Measurements from ENCODE around the gene LRCH1. TPM values are rescaled to one million over a fixed set of nuclear protein-coding genes. Genes with fewer than 3 reads are reported as not detected.

Gene LRCH1
- polyA plus RNA-seq, 3 donors: 30.8 to 35.4 (median 33.6) TPM

DNA sequence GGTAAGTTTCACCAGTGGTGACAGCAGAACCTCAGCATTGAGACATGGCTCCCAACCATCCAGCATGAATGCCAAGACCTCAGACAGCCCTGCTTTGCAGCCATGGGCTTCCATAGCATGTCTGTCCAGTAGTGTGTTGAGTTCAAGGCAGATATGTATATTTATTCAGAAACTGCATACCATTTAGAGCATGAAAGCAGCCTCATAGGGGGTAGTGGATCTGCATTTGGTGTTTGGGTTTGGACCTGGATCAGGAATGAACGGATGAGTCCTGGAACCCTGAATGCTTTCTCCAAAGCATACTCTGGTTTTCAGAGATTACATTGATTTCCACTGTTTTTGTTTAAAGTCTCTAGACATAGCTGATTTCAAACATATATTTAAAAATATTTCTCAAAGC is 129.7 kb downstream of the LRCH1 start:
- DNase-seq (ENCODE audit: low read depth in 3 of 3, low spot score in 2 of 3): no peak

DNA sequence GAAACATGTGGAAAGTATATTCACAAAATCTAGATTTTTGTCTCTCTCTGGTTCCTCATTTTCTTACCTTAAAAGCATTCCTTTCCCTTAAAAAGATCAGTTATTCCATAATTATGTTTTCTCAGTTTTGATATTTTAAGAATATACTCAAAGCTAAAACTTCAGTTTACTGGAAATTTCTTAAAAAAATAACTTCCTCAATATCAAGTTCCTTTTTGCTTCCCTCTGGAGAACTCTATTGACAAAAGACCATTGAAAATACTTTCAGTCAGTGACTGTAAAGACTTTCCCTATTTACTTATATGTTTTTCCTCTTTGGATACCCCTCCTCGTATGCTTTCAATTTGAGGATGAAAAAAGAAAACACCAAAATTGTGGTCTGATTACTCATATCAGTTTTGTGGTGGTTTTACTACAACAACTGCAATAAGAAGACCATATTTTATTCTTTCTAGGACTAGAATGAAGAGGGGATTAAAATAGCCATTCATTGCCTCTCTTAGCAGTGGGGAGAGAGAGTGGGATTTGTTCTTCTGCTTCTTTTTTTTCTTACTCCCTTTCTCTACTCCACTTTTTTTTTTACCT is 130.8 kb downstream of the LRCH1 start:
- no peak for DNase-seq (ENCODE audit: low read depth in 3 of 3, low spot score in 2 of 3)

DNA sequence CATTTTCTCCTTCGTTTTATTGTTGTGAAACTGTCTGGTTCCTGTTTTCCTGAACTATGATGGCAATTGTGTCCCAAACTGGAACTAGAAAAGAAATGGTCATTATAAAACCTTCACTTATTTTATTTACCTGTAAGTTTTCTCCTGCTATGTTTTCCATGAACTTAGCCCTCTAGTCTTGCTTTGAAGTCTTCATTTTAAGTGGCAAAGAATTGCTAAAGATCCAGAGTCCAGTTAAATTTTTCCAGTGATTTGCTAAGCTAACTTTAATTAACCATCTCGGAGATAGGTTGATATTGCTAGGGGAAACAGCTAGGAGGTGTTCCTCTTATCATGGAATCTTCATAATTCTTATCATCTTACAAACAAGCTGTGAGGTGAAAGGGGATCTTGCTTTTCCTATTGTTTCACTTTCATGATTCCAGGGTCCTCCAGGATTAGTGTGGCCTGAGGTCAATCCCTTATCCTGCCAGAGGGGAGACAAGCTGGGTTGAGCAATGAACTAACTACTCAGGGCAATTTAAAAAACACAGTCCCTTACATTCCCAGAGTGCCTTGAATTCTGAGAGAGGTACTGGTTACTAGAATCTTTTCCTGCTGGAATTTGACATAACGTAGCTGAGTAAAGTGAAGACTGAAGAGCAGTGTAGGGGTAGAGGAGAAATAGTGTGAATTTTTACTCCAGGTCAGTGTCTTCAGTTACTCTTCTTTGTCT is 131.5 kb downstream of the LRCH1 start:
- DNase-seq (ENCODE audit: low read depth in 3 of 3, low spot score in 2 of 3): no peak

DNA sequence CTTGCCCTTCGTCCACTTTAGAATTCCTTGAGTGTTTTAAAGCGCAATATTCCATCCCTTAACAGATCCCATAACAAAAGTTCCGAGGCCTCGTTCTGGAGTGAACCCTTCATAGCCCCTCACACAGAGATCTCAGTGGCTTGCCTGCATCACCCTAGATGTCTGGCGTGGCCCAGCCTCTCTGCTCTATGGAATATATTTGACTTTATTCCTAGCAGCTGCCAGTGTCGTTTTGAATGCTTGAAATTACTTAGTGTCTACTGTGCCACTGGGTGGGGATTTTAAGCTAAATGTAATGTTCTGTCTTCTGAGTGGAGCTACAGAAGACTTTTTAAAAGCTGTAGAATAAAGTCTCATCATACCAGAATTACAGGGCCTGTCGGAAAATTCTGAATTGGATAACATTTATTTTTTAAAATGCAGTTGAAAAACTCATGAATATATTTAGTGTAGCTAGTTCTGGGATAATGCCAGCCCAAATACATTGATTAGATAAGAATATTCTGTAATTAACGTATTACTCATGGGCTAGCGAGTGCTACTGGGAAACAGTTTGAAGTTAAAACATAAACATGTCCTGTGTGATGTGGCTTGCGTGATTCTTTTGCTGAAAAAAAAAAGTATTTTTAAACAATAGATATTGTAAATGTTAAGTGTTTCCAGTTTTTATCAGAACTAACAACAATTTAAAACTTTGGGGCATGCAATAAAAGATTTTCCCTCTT is 132.2 kb downstream of the LRCH1 start:
- DNase-seq (ENCODE audit: low read depth in 3 of 3, low spot score in 2 of 3): no peak

DNA sequence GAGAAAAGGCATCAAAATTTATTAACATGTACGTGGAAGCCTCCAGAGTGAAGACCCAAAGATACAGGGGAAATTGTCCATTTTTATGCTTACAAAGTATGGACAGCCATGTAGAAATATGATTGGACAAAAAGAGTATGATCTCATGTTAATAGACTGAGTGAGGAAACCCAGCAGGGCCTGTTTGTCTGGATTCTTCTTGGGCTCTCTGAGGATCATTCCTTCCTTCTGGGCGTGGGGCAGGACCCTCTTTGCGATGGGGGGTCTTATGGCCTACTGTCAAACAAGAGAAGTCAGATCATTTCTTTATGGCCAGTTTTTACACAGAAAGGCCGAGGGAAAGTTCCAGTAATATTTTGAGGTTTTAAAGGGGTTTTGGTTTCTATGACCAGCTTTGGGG is 133.2 kb downstream of the LRCH1 start:
- DNase-seq (ENCODE audit: low read depth in 3 of 3, low spot score in 2 of 3): no peak

DNA sequence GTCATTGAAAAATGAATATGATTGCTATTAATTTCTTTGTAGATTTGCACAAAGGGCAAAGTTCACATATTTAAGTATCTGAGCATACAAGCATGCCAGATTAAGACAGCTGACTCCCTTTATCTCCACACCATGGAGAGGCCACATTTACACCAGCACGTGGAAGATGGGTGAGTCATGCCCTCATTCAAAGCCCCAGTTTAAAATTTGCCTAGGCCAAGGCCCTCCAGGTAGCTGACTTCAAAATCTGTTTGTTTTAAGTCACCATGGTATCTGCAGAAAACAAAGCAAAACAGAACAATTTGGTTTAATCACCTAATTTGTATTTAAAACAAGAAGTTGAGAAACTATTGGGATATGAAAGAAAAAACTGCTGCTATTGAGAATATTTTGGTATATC is 134.8 kb downstream of the LRCH1 start:
- no peak for DNase-seq (ENCODE audit: low read depth in 3 of 3, low spot score in 2 of 3)

DNA sequence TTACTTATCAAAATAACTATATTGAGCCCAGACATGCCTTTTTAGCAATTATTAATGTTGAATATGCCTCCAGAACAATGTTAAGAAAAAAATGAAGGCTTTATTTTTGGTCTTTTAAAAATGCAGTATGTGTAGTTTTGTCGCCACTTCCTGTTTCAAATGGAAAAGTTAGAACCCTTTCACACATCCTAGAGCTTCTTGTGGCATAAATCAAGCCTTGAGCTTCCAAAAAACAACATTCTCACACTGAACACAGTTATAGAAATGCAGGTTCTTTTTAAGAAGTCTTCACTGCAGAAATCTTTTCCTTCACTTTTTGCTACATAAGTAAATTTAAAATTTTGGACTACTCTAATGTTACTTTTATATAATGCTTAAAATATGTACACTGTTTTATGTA is 135.3 kb downstream of the LRCH1 start:
- DNase-seq (ENCODE audit: low read depth in 3 of 3, low spot score in 2 of 3): no peak

DNA sequence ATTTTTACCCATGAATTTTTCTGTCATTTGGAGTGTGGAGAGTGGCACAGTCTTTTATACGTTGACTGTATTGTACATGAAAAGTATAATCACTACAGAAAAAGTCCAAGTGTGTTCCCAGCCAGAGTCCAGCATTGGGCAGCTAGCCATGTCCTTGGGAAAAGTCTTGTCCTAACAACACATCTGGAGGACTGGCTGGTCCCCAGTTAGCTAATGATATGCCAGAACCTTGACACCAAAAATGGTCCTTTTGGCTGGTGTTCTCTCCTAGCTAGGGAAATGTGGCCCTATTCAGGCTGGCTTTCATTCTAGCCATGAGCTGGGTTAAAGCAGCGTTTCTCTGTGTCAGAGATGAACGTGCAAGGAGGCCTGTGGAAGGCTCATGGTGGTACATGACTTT is 145.0 kb downstream of the LRCH1 start:
- no peak for DNase-seq (ENCODE audit: low read depth in 3 of 3, low spot score in 2 of 3)

DNA sequence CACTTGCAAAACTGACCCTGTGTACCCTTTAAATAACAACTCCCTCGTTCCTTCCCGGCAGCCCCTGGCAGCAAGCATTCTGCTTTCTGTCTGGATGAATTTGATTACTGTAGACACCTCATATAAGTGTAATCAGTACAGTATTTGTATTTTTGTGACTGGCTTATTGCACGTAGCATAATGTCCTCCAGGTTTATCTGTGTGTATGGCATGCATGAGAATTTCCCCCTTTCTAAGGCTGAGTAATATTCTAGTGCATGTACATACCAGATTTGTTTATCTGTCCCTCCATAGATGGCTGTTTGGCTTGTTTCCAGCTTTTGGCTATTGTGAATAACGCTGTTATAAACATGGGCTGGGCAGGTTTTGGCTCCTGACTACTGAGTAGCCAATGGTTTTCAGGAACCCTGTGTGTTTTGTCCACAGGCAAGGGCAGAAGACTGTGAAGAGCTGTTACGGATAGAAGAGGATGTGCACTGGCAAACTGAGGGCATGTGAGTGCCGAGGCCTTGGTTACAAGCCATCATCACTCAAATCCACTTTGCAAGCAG is 146.0 kb downstream of the LRCH1 start:
- DNase-seq (ENCODE audit: low read depth in 3 of 3, low spot score in 2 of 3): no peak

DNA sequence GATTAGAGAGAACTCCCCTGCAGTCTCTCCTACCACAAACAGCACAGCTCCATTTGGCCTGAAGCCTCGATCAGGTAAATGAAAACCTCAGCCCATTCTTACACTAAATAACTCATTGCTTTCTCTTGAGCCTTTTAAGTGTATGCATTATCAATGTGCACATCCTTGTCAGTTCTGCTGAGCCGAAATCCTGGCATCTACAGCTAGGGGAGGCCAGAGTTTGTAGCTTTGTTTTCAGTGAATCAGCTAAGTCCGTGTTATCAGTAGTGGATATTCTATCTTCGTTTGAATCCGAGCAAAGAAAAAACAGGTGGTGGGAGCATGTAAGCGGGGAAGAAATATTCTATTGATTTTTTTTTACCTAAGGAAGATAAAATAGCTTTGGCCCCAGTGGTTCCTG is 159.6 kb downstream of the LRCH1 start:
- DNase-seq (ENCODE audit: low read depth in 3 of 3, low spot score in 2 of 3): no peak

DNA sequence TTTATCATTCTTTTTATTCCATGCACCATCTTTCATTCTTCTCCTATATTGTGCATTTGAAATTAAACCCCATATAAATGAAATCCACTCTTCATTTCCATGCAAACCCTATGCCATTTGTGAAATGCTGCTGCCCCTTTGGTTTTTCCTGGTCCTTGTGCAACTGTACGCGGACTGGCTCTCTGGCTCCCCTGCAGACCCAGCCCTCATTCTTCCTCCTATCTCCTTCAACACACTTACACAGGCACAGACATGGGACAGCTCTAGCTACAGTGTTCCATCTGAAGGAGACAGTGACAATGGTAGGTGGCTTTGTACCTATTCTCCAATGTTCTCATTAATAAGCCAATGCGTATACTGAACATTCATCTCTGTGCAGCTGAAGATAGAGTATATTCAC is 162.4 kb downstream of the LRCH1 start:
- no peak for DNase-seq (ENCODE audit: low read depth in 3 of 3, low spot score in 2 of 3)

DNA sequence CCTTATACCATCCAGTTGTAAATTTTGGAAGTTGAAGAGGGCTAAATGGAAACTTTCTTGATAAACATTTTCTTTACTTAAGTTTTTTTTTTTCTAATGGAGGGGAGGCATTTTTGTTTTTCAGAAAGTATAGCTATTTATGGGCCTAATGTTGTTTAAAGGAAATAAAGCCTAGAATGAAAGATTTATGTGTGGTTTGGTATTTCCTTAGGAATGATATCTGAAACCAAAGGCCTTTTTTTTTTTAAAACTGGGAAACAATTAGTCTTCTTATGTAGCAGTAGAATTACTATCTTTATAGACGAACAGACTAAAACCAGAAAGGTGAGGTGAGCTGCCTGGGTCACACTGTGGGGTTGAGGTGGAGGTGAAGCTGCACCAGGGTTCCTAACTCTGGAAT is 163.9 kb downstream of the LRCH1 start:
- peak in 1 of 3 donors; percentile 16 for DNase-seq (ENCODE audit: low read depth in 3 of 3, low spot score in 2 of 3)

DNA sequence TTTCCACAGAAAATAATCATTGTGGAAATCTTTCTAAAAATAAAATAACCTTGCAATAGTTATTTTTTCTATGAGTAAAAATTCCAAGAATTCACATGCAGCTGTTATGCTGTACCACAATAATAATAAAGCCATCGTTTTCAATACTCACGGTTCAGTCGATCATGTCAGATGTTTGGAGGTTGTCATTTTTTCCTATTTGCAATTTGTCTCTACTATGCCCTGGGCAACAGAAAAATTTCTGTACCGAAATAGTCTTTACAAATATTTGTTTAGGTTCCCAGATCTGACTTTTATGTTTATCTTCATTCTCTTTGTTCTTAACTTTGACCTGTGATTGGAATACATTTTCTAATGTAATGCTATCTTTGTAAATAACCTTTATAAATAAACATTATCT is 164.3 kb downstream of the LRCH1 start:
- DNase-seq (ENCODE audit: low read depth in 3 of 3, low spot score in 2 of 3): no peak

DNA sequence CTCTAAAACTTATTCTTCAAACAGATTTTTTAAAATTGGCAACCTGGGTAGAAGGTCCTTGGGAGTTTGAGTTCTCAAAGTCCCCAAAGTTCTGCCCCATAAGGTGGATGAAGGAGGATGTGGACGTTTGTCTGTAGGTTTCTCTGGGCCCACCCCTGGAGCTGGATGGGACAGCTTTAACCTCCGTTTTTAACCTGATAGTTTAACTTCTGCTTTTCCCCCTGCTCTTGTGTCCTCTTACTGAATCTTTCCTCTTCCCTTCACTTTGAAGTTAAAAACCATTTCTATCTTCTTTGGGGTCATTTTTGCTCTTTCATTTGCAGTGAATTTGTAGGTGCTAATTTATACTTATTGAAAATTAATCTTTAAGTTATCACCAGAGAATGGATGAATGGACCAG is 164.9 kb downstream of the LRCH1 start:
- no peak for DNase-seq (ENCODE audit: low read depth in 3 of 3, low spot score in 2 of 3)

DNA sequence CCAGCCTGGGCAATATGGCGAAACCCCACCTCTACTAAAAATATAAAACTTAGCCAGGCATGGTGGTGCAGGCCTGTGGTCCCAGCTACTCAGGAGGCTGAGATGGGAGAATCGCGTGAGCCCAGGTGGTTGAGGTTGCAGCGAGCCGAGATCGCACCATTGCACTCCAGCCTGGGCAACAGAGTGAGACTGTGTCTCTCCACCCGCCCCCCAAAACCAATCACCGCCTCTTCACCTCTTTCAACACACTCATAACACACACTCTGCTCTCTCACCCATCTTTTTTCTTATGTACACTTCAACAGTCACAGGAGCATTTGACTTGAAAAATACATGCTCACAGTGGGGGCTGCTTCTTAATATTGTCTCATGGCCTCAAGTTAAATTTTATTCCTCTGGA is 167.2 kb downstream of the LRCH1 start:
- DNase-seq (ENCODE audit: low read depth in 3 of 3, low spot score in 2 of 3): no peak

DNA sequence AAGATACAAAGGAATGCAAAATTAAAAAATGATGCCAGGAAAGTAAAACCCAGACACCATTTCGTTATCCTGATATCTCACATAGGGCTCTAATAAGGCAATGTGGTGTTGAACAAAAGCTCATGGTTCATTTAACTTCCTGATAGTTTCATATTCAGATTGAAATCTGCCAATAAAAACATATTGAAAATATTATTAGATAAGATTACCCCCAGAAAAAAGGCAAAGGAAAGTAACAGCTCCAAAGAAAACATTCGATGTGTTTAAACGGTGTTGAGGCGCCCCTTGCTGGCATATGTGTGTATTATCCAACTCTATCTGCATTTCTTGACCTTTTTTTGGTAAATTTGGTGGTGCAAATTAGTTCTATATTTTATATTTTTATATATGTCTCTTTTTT is 168.1 kb downstream of the LRCH1 start:
- peak in 2 of 3 donors; percentile 23 to 27 for DNase-seq (ENCODE audit: low read depth in 3 of 3, low spot score in 2 of 3)

DNA sequence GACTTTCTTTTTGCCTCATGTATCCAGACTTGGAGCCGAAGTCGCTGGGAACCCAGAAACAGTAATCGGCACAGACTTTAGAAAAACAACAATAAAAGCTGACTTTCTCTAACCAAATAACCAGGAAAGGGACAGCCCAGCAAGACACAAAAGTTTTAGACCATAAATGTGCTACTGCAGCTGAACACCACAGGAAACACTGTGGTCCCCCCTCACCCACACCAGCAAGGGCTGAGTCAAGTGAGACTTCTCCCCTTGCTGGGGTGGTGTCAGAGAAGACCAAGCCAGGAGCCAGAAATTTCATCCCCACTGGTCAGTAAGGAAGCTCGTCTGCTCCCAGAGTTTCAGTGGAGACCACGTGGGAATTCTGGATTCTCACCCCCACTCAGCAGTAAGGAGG is 173.4 kb downstream of the LRCH1 start:
- DNase-seq (ENCODE audit: low read depth in 3 of 3, low spot score in 2 of 3): no peak

DNA sequence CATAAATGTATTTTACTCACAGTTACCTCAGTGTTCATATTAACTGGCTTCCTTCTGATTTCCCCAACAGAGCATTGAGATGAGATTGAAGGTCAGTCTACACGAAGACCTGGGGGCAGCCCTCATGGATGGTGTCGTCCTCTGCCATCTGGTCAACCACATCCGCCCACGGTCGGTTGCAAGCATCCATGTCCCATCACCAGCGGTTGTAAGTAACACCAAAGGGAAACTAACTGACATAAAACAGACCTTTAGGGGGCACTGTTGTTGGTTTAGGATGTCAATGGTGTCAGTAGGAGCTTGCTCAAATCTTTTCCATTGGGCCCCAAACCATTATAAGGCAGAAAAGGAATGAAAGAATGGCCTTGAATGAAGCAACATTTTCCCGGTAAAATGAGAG is 175.8 kb downstream of the LRCH1 start:
- no peak for DNase-seq (ENCODE audit: low read depth in 3 of 3, low spot score in 2 of 3)

DNA sequence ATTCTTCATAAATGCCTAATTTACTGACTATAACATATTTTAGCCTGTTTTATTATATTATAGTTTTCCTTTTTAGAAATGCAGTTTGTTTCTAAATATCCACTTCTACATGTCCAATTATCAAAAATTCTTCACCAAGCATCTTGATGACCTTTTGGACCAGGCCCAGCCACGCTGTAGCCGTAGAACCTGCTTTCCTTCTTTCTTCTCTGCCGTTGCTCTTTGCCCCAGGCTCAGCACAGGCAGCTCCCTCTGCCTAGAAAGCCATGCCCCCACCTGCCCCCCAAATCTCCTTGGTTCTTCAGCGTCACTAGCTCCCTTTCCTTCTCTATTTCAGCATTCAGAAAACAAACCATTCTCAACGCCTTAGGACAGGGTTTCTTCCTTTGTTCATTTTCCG is 178.6 kb downstream of the LRCH1 start:
- no peak for DNase-seq (ENCODE audit: low read depth in 3 of 3, low spot score in 2 of 3)

DNA sequence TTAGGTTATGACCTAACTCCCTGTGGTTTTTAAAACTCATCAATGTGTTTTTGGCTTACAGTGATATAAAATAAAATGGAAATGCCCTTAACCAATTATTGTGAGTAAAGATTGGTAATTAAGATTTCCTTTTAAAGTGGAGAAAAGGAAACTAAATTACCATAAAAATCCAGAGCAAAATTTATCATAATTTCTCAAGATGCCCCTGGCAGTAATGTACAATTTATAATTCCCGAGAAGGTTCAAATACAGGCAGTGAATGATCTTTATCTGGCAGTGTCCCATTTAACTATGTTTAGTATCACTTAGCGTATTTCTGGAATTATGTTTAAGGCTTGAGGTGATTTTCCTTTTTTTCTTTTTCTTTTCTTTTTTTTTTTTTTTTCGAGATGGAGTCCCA is 182.5 kb downstream of the LRCH1 start:
- DNase-seq (ENCODE audit: low read depth in 3 of 3, low spot score in 2 of 3): no peak

DNA sequence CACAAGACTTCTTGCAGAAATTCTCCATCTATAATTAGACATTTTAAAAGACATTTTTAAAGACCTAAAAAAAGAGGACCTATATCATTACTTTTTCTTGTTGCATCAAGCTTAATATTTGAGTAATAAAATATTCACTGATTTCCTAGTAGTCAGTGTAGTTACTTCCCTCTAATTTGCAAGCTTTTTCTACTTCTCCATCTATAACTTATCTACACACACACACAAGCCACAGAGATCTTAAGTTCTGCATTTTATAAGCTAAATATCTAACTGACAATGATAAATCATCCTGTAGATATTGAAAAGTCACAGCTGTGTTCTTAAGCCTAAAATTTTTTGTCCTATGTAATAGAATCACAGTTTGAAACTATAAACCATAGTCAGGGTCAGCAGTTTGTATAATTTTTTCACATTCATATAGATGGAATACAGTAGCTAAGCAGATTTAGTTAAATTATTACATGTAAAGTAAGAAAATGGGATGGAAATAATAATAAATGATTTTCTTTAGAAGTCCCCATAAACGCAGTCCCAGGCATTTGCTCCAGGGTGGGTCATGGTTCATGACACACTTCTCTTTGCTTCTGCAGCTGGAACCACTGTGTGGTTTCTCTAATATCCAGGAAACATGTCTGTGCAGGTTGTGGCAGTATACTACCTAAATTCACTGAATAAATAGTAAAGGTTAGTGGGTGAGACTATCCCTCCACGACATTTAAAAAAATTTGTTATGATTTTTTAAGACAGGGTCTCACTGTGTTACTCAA is 183.8 kb downstream of the LRCH1 start:
- DNase-seq (ENCODE audit: low read depth in 3 of 3, low spot score in 2 of 3): no peak
